ENCODE measurements around the gene LAMC3.

GRCh38 chr9:131092030-131092429 lies 83.1 kb downstream of the LAMC3 start:
- TF ChIP-seq CTCF (conservative IDR thresholded peaks at IDR 0.05; ENCODE audit: low read depth, low read length) (no peak), EZH2phosphoT487 (IDR thresholded peaks at IDR 0.05; ENCODE audit: borderline replicate concordance, low read length) (no peak)
